Left ventricle myocardium inferior (tissue), 1 donor: Measurements from ENCODE around the gene RNF115. TPM values are rescaled to one million over a fixed set of nuclear protein-coding genes. Genes with fewer than 3 reads are reported as not detected.

ENCODE experiments used
- DNase-seq: peaks from one replicate; pipeline ENCODE4 v3.0.0-alpha.2; 2020
- H3K27ac ChIP-seq: fragments of 200-600 bp; replicated peaks from 2 replicates; pipeline ENCODE4 v1.8.0; 2021
- H3K27me3 ChIP-seq: fragments of 200-600 bp; 2 replicates; pipeline ENCODE4 v1.8.0; 2021; ENCODE audit warnings: low read depth
- H3K36me3 ChIP-seq: fragments of 200-600 bp; 2 replicates; pipeline ENCODE4 v1.8.0; 2021
- H3K4me1 ChIP-seq: fragments of 200-600 bp; 2 replicates; pipeline ENCODE4 v1.8.0; 2021
- H3K4me3 ChIP-seq: fragments of 200-600 bp; 2 replicates; pipeline ENCODE4 v1.8.0; 2021; ENCODE audit warnings: mild to moderate bottlenecking, moderate library complexity
- H3K9me3 ChIP-seq: fragments of 200-600 bp; replicated peaks from 2 replicates; pipeline ENCODE4 v1.8.0; 2021
- intact Hi-C: fragments of 100-400 bp; cut with micrococcal nuclease; formaldehyde crosslinking; loops from one replicate; pipeline ENCODE4 v1.11.0; 2022
- total RNA-seq: library from RNA; stranded (reverse); fragmentation: NEBNext Ultra II Directional; extraction: Animal tissue kit (Norgen Biotek cat#: 25700); gene quantifications from one replicate; pipeline ENCODE4 v1.2.1, GENCODE V29; 2021
- TF ChIP-seq, protein P1 (sequence below): fragments of 200-600 bp; IDR thresholded peaks from 2 replicates; pipeline ENCODE4 v1.8.0; 2021; ENCODE audit warnings: antibody characterized with exemption, mild to moderate bottlenecking, borderline replicate concordance
- donor health status: DM: no; HTN: yes; CAD: no; lungs with severe emphysema.

Gene RNF115
- total RNA-seq, 1 donor from 2014 or later = 51.1 TPM

DNA sequence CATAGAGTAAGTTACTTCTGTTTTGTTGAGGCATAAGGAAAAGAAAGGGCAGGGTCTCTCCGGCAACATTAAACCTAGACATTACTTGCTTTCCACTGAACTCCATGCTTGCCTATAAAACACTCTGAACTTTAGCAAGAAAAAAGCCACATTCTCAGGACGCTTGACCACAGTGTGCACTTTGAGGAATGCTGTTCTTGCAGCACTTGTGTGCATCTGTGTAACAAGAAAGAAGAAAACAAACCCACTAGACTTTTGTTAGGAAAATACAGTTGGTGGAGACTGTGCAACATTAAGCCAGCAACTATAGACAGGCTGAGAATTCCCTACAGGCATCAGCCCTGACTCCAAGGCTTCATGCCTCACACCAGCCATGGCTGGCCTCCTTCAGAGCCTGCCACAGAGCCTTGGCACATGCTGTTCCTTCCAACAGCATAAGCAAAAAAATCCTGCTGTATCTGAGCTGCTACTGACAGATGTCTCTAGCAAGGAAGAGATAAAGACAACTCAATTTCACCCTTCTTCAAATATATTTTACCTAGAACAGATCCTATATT, 122.5 kb downstream of the RNF115 start:
- H3K36me3 ChIP-seq = no peaks in the 10 kb centered on the region
- H3K4me1 ChIP-seq = no peaks in the 10 kb centered on the region
- intact Hi-C loops = no loop called here
- H3K9me3 ChIP-seq = no peaks in the 10 kb centered on the region
- no peak overlapping the region for H3K27ac ChIP-seq
- TF ChIP-seq, protein P1, sequence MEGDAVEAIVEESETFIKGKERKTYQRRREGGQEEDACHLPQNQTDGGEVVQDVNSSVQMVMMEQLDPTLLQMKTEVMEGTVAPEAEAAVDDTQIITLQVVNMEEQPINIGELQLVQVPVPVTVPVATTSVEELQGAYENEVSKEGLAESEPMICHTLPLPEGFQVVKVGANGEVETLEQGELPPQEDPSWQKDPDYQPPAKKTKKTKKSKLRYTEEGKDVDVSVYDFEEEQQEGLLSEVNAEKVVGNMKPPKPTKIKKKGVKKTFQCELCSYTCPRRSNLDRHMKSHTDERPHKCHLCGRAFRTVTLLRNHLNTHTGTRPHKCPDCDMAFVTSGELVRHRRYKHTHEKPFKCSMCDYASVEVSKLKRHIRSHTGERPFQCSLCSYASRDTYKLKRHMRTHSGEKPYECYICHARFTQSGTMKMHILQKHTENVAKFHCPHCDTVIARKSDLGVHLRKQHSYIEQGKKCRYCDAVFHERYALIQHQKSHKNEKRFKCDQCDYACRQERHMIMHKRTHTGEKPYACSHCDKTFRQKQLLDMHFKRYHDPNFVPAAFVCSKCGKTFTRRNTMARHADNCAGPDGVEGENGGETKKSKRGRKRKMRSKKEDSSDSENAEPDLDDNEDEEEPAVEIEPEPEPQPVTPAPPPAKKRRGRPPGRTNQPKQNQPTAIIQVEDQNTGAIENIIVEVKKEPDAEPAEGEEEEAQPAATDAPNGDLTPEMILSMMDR = no peak
- no peaks in the 10 kb centered on the region for H3K27me3 ChIP-seq
- H3K4me3 ChIP-seq = no peak overlapping the region
- DNase-seq = no peak

GRCh38 chr1:145696630-145696960, 127.3 kb downstream of the RNF115 start:
- H3K9me3 ChIP-seq = no peaks in the 10 kb centered on the region
- TF ChIP-seq, protein P1 = no peak
- no peak for DNase-seq

GRCh38 chr1:145695821-145696629, 127.9 kb downstream of the RNF115 start:
- Histone ChIP-seq H3K4me1 (peaks cover 5% of the 10 kb centered on the region), H3K36me3 (no peaks in the 10 kb centered on the region), H3K9me3 (no peaks in the 10 kb centered on the region), H3K4me3 (no peak overlapping the region), H3K27me3 (peaks cover 3% of the 10 kb centered on the region), H3K27ac (no peak overlapping the region)
- intact Hi-C loops = no loop called here
- no peak for DNase-seq
- TF ChIP-seq, protein P1 = no peak

More at GRCh38 chr1:145696630-145696960, 127.3 kb downstream of the RNF115 start:
- Histone ChIP-seq H3K4me1 (peaks cover 5% of the 10 kb centered on the region), H3K27me3 (peaks cover 3% of the 10 kb centered on the region), H3K4me3 (no peak overlapping the region), H3K36me3 (no peaks in the 10 kb centered on the region), H3K27ac (no peak overlapping the region)
- intact Hi-C loops = no loop called here

DNA sequence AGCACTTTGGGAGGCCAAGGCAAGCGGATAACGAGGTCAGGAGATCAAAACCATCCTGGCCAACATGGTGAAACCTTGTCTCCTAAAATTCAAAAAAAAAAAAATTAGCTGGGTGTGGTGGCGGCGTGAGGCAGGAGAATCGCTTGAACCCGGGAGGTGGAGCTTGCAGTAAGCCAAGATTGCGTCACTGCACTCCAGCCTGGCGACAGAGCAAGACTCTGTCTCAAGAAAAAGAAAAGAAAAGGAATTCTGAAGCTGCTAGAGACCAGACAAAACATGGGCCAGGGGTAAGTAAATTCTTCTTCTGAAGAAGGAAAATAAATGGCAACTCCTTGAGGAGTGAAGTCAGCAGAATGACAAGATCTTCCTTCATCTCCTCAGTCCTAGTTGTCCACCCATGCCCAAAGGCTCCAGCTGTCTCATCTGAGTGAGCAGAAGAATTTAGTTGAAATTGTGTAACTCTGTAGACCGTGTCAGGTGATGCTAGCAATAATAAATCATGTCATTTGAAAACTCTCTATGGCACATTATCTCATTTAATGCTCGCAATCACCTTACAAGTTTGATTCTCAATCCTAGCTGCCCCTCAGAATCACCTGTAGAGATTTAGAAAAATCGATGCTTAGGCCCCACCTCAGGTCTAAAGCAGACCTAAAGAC, 131.0 kb downstream of the RNF115 start:
- intact Hi-C loops = no loop called here
- H3K4me1 ChIP-seq = peaks cover 5% of the 10 kb centered on the region
- H3K27ac ChIP-seq = no peak overlapping the region
- peaks cover 3% of the 10 kb centered on the region for H3K27me3 ChIP-seq
- no peak overlapping the region for H3K4me3 ChIP-seq
- no peak for DNase-seq
- TF ChIP-seq, protein P1 = no peak
- no peaks in the 10 kb centered on the region for H3K36me3 ChIP-seq
- H3K9me3 ChIP-seq = no peaks in the 10 kb centered on the region

- Histone ChIP-seq H3K9me3 (no peaks in the 10 kb centered on the region), H3K4me3 (no peak overlapping the region), H3K4me1 (peaks cover 5% of the 10 kb centered on the region), H3K27me3 (peaks cover 3% of the 10 kb centered on the region), H3K36me3 (no peaks in the 10 kb centered on the region), H3K27ac (no peak overlapping the region)
- intact Hi-C loops = no loop called here
- TF ChIP-seq, protein P1 = no peak
- no peak for DNase-seq
Observed at GRCh38 chr1:145690587-145691558, 133.0 kb downstream of the RNF115 start.
